ENCODE data around the gene NRAP. TPM values are rescaled to one million over a fixed set of nuclear protein-coding genes. Genes with fewer than 3 reads are reported as not detected.

NRAP gene
- polyA plus RNA-seq, 1 donor from 2014 or later = not detected

GRCh38 chr10:113613427-113613826 lies 50.4 kb downstream of the NRAP start:
- Histone ChIP-seq H3K36me3 (ENCODE audit: insufficient read depth, low read length) (no peaks in the 10 kb centered on the region), H3K27me3 (ENCODE audit: insufficient read depth, low read depth, low read length) (no peaks in the 10 kb centered on the region), H3K79me2 (replicated peaks; ENCODE audit: insufficient read depth, low read length) (no peaks in the 10 kb centered on the region), H3K9ac (ENCODE audit: low read length) (no peak overlapping the region), H3K9me2 (ENCODE audit: insufficient read depth, low read length) (no peaks in the 10 kb centered on the region), H3K4me2 (ENCODE audit: low read length) (no peak overlapping the region), H2AFZ (ENCODE audit: low read depth, low read length) (no peak overlapping the region), H4K20me1 (ENCODE audit: insufficient read depth) (no peaks in the 10 kb centered on the region), H3K27ac (ENCODE audit: low read length) (no peak overlapping the region), H3K4me3 (ENCODE audit: low read length) (no peak overlapping the region), H3F3A (ENCODE audit: insufficient read depth, low read length, poor library complexity, severe bottlenecking) (no peaks in the 10 kb centered on the region), H3K9me3 (ENCODE audit: low read length) (no peaks in the 10 kb centered on the region)
- no peak for TF ChIP-seq SMC3 (conservative IDR thresholded peaks at IDR 0.05; ENCODE audit: poor library complexity)
- TF ChIP-seq RAD21 (conservative IDR thresholded peaks at IDR 0.05) = no peak
- TF ChIP-seq EP300 (conservative IDR thresholded peaks at IDR 0.05; ENCODE audit: poor library complexity, severe bottlenecking) = no peak
- TF ChIP-seq TAF1 (IDR thresholded peaks at IDR 0.05; ENCODE audit: low read depth) = no peak
- no peak for TF ChIP-seq REST (IDR thresholded peaks at IDR 0.05; ENCODE audit: borderline replicate concordance)

GRCh38 chr10:113612154-113612553 lies 51.7 kb downstream of the NRAP start:
- H3K79me2 ChIP-seq (replicated peaks; ENCODE audit: insufficient read depth, low read length) = no peaks in the 10 kb centered on the region
- no peaks in the 10 kb centered on the region for H3K36me3 ChIP-seq (ENCODE audit: insufficient read depth, low read length)
- H3K9me2 ChIP-seq (ENCODE audit: insufficient read depth, low read length) = no peaks in the 10 kb centered on the region
- no peak overlapping the region for H3K4me2 ChIP-seq (ENCODE audit: low read length)
- H4K20me1 ChIP-seq (ENCODE audit: insufficient read depth) = no peaks in the 10 kb centered on the region
- H3K27ac ChIP-seq (ENCODE audit: low read length) = no peak overlapping the region
- H3K4me3 ChIP-seq (ENCODE audit: low read length) = no peak overlapping the region
- H3K9me3 ChIP-seq (ENCODE audit: low read length) = no peaks in the 10 kb centered on the region
- H3K27me3 ChIP-seq (ENCODE audit: insufficient read depth, low read depth, low read length) = no peaks in the 10 kb centered on the region
- no peak overlapping the region for H2AFZ ChIP-seq (ENCODE audit: low read depth, low read length)
- H3K9ac ChIP-seq (ENCODE audit: low read length) = no peak overlapping the region
- no peak for TF ChIP-seq REST (IDR thresholded peaks at IDR 0.05; ENCODE audit: borderline replicate concordance)
- TF ChIP-seq RAD21 (conservative IDR thresholded peaks at IDR 0.05) = no peak
- TF ChIP-seq EZH2 (IDR thresholded peaks at IDR 0.05; ENCODE audit: borderline replicate concordance, insufficient read depth, low read length, poor library complexity, severe bottlenecking) = no peak
- TF ChIP-seq POLR2AphosphoS5 (IDR thresholded peaks at IDR 0.05) = no peak
- no peak for TF ChIP-seq CTCF (IDR thresholded peaks at IDR 0.05; ENCODE audit: poor library complexity, severe bottlenecking)
- TF ChIP-seq EP300 (conservative IDR thresholded peaks at IDR 0.05; ENCODE audit: poor library complexity, severe bottlenecking) = no peak
- no peak for TF ChIP-seq TAF1 (IDR thresholded peaks at IDR 0.05; ENCODE audit: low read depth)
- TF ChIP-seq MXI1 (conservative IDR thresholded peaks at IDR 0.05; ENCODE audit: poor library complexity, severe bottlenecking) = no peak
- no peak for TF ChIP-seq SMC3 (conservative IDR thresholded peaks at IDR 0.05; ENCODE audit: poor library complexity)
- H3F3A ChIP-seq (ENCODE audit: insufficient read depth, low read length, poor library complexity, severe bottlenecking) = no peaks in the 10 kb centered on the region

Measured in neural cell (in vitro differentiated cells).